ENCODE data around the gene TRPV4. TPM values are rescaled to one million over a fixed set of nuclear protein-coding genes. Genes with fewer than 3 reads are reported as not detected.

TRPV4 gene
- polyA plus RNA-seq, 1 experiment: 5.2 TPM

DNA sequence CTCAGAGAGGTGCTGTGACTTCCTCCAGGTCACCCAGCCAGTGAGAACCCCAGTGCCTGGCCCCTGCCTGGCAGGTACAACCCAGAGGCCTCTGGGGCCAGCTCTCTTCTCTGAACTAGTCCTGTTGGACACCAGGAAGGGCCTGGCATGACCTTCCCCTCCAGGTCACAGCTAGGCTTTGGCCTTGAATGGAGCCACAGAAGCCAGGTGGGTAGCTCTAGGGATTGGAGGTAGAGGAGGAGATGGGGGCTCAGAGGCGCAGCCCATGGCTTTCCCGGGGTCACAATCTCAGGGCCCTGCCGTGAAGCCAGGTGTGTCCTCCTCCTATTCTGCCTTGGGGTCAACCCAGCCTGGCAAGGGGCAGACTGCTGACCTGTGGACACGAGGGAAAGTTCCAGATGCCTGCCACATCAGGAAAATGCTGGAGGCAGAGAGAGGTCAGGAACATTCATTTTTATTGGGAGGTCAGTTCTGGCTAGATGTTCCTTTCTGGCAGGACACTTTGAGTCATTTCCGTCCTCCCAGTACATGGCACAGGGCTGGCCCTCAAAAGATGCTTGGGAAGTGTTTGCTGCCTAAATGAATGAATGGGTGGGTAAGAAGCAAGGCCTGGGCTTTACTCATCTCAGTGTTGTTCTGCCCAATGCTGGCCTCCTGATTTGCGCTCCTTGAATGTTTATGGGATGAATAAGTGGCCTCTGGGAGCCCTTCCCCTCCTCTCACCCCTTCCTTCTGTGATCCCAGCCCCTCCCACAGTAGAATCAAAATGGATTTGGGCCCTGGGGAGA lies 94.1 kb downstream of the TRPV4 start:
- peaks cover 11% of the 10 kb centered on the region for H3K27me3 ChIP-seq (ENCODE audit: control insufficient read depth, insufficient read depth, low read length)
- H3K9me3 ChIP-seq (ENCODE audit: control insufficient read depth, insufficient read depth, low read length): no peaks in the 10 kb centered on the region
- ChIA-PET POLR2A (no interaction called here), CTCF (interaction anchor here (0.5 to 0.8 kb wide), 2 partner anchors 56 to 627 kb away, joined by 3 to 5 read pairs; no protein-coding TSS in a partner anchor)
- no peak overlapping the region for H3K27ac ChIP-seq (ENCODE audit: low read depth, low read length)
- no peak for TF ChIP-seq CTCF (IDR thresholded peaks at IDR 0.05; ENCODE audit: low read depth, low read length)
- no peak overlapping the region for H3K4me3 ChIP-seq (ENCODE audit: low read depth, low read length)
- DNase-seq (ENCODE audit: low read depth, low spot score): no peak

- ChIA-PET CTCF (no interaction called here), POLR2A (no interaction called here)
- Histone ChIP-seq H3K27me3 (ENCODE audit: control insufficient read depth, insufficient read depth, low read length) (peaks cover 11% of the 10 kb centered on the region), H3K27ac (ENCODE audit: low read depth, low read length) (no peak overlapping the region), H3K9me3 (ENCODE audit: control insufficient read depth, insufficient read depth, low read length) (no peaks in the 10 kb centered on the region), H3K4me3 (ENCODE audit: low read depth, low read length) (no peak overlapping the region)
- no peak for DNase-seq (ENCODE audit: low read depth, low spot score)
- TF ChIP-seq CTCF (IDR thresholded peaks at IDR 0.05; ENCODE audit: low read depth, low read length): no peak
Observed at GRCh38 chr12:109738209-109738608, 95.0 kb downstream of the TRPV4 start.

- no peak for TF ChIP-seq CTCF (IDR thresholded peaks at IDR 0.05; ENCODE audit: low read depth, low read length)
- ChIA-PET POLR2A (no interaction called here), CTCF (no interaction called here)
- no peak for DNase-seq (ENCODE audit: low read depth, low spot score)
- Histone ChIP-seq H3K27me3 (ENCODE audit: control insufficient read depth, insufficient read depth, low read length) (peaks cover 12% of the 10 kb centered on the region), H3K4me3 (ENCODE audit: low read depth, low read length) (no peak overlapping the region), H3K27ac (ENCODE audit: low read depth, low read length) (no peak overlapping the region), H3K9me3 (ENCODE audit: control insufficient read depth, insufficient read depth, low read length) (no peaks in the 10 kb centered on the region)
Observed at GRCh38 chr12:109737631-109738030, 95.6 kb downstream of the TRPV4 start.

DNA sequence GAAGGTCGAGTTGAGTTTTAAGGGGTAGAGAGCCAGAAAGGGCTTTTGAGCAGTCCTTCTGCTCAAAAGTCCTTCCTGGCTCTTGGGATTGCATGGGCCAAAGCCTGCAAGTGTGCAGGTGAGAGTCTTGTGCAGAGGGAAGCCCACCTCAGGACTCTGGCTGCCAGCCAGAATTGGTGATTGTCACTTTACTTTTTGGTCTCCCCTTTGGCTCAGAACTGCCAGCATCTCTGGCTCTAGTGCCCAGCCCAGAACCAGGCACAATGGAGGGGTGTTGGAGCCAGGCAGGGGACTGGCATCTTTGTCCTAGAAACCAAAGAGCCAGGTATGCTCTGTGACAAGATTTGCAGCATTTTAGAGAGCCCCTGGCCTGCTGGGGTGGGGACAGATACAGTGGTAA lies 96.1 kb downstream of the TRPV4 start:
- Histone ChIP-seq H3K4me3 (ENCODE audit: low read depth, low read length) (no peak overlapping the region), H3K9me3 (ENCODE audit: control insufficient read depth, insufficient read depth, low read length) (no peaks in the 10 kb centered on the region), H3K27ac (ENCODE audit: low read depth, low read length) (no peak overlapping the region), H3K27me3 (ENCODE audit: control insufficient read depth, insufficient read depth, low read length) (peaks cover 16% of the 10 kb centered on the region)
- no peak for TF ChIP-seq CTCF (IDR thresholded peaks at IDR 0.05; ENCODE audit: low read depth, low read length)
- ChIA-PET CTCF (no interaction called here), POLR2A (interaction anchor here (0.8 kb wide), 1 partner anchor 8 kb away, joined by 4 read pairs; no protein-coding TSS in a partner anchor)
- no peak for DNase-seq (ENCODE audit: low read depth, low spot score)

DNA sequence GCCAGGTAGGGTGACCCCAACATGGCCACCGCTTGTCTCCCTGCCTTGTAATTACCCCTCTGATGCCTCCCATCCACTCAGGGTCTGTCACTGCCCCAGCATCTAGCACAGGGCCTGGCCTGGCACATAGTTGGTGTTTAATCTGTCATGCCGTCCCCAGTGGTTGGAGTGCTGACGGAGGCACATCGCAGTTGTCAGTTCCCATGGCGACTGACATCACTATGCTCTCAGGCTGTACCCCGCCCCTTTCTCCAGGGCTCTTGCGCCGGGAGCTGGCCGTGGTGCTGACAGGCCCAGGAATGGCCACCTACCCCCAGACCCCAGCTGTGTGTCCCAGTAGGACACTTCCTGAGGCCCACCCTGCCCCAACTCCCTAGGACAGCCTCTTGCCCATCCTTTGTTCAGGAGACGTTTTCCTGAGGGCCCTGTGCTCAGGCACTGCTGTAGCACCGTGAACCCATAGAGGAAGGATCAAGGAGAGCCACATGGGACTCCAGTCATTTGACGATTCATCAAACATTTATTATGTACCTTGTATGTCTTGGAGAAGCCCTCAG lies 96.6 kb downstream of the TRPV4 start:
- CTCF ChIA-PET: no interaction called here
- no peak for DNase-seq (ENCODE audit: low read depth, low spot score)
- TF ChIP-seq CTCF (IDR thresholded peaks at IDR 0.05; ENCODE audit: low read depth, low read length): no peak
- Histone ChIP-seq H3K9me3 (ENCODE audit: control insufficient read depth, insufficient read depth, low read length) (no peaks in the 10 kb centered on the region), H3K4me3 (ENCODE audit: low read depth, low read length) (no peak overlapping the region), H3K27me3 (ENCODE audit: control insufficient read depth, insufficient read depth, low read length) (peaks cover 17% of the 10 kb centered on the region), H3K27ac (ENCODE audit: low read depth, low read length) (no peak overlapping the region)
- POLR2A ChIA-PET: interaction anchor here (0.8 kb wide), 1 partner anchor 8 kb away, joined by 4 read pairs; no protein-coding TSS in a partner anchor

All from AG04450 (cell line).